HL-60 (cell line): ENCODE measurements around the gene LMTK2.

Source experiments
- DNase-seq, 2 experiments: peaks; one replicate each; pipeline ENCODE4 v3.0.0-alpha.2; 2010 to 2020; ENCODE audit warnings: low read depth in 1 of 2, low spot score in 1 of 2
- H3K27ac ChIP-seq: fragments of 250-450 bp; sonication (Bioruptor Pico); replicated peaks from 2 replicates; pipeline ENCODE4 v1.5.1; 2020; ENCODE audit warnings: mild to moderate bottlenecking, moderate library complexity
- H3K27me3 ChIP-seq: fragments of 250-450 bp; sonication (Bioruptor Pico); 2 replicates; pipeline ENCODE4 v1.5.1; 2021; ENCODE audit warnings: mild to moderate bottlenecking, moderate library complexity; ENCODE audit not compliant: insufficient read depth, poor library complexity, severe bottlenecking
- H3K4me3 ChIP-seq: replicated peaks from 2 replicates; pipeline ENCODE4 v1.5.1; 2011; ENCODE audit warnings: mild to moderate bottlenecking, control low read depth, low read length; ENCODE audit not compliant: insufficient read depth
- CTCF ChIP-seq: IDR thresholded peaks from one replicate; pipeline ENCODE4 v1.5.1; 2011; ENCODE audit warnings: low read length, control low read depth, inconsistent platforms; ENCODE audit not compliant: insufficient read depth
- GABPA ChIP-seq: IDR thresholded peaks from 2 replicates; pipeline ENCODE4 v1.6.1; 2012; ENCODE audit warnings: low read depth
- POLR2AphosphoS5 ChIP-seq: IDR thresholded peaks from 2 replicates; pipeline ENCODE4 v1.6.1; 2012; ENCODE audit warnings: low read depth
- REST ChIP-seq: IDR thresholded peaks from 2 replicates; pipeline ENCODE4 v1.6.1; 2012; ENCODE audit warnings: low read depth; ENCODE audit not compliant: insufficient replicate concordance
- SPI1 ChIP-seq: IDR thresholded peaks from 2 replicates; pipeline ENCODE4 v1.6.1; 2012; ENCODE audit warnings: low read depth, mild to moderate bottlenecking, borderline replicate concordance

The LMTK2 gene

GRCh38 chr7:98133621-98134303 is 27.1 kb downstream of the LMTK2 start:
- DNase-seq: peak in 1 of 2 experiments; percentile 41
- H3K27ac ChIP-seq: no peak overlapping the region
- no peak overlapping the region for H3K4me3 ChIP-seq
- TF ChIP-seq REST: no peak
- no peak for TF ChIP-seq SPI1
- no peak for TF ChIP-seq CTCF
- TF ChIP-seq POLR2AphosphoS5: no peak
- no peak for TF ChIP-seq GABPA
- H3K27me3 ChIP-seq: peaks cover 14% of the 10 kb centered on the region

- H3K27ac ChIP-seq: no peak overlapping the region
- H3K27me3 ChIP-seq: peaks cover 9% of the 10 kb centered on the region
- TF ChIP-seq POLR2AphosphoS5 (no peak), REST (no peak), GABPA (no peak), CTCF (no peak), SPI1 (no peak)
- no peak overlapping the region for H3K4me3 ChIP-seq
- no peak for DNase-seq
Measured at GRCh38 chr7:98134420-98135228, 28.0 kb downstream of the LMTK2 start.

GRCh38 chr7:98135984-98136383 is 29.3 kb downstream of the LMTK2 start:
- Histone ChIP-seq H3K4me3 (no peak overlapping the region), H3K27ac (no peak overlapping the region), H3K27me3 (no peaks in the 10 kb centered on the region)
- DNase-seq: no peak
- TF ChIP-seq POLR2AphosphoS5 (no peak), CTCF (no peak), REST (no peak), GABPA (no peak), SPI1 (no peak)
